Stimulated activated CD4-positive, alpha-beta T cell treated with anti-CD3 and anti-CD28 coated beads, Interleukin-1b, Interleukin-23, amount 100 ng/mL, for 48 hours (primary cell): ENCODE results near the gene RNF41.
"Not testable (repeated sequence)": the region's sequence is repeated elsewhere in the genome, so short reads cannot be mapped to it uniquely, and the experiment has no call there.

Source experiments
- DNase-seq: peaks from one replicate; pipeline ENCODE4 v3.0.0-alpha.2; 2020

The RNF41 gene

GRCh38 chr12:56206452-56207166 lies 15.1 kb downstream of the RNF41 start:
- peak; percentile 40 for DNase-seq

DNA sequence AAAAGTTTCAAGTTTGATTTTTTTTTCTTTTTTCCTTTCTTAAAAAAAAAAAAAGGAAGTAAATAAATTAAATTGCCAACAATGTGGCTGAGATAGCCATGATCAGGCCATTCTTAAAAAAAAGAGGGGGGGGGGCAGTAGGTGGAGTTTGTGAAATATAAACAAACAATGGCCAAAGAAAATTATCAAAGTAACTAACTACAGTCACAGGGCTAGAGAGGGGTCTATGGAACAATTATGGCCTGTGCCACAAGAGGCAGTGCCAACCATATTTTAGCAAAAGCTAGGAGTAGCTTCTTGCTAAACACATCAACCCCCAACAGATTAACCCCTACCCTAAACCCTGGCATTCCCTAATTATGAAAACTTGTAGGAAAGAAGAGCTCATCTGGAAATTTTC lies 16.3 kb downstream of the RNF41 start:
- no peak for DNase-seq

GRCh38 chr12:56204275-56204674 lies 17.4 kb downstream of the RNF41 start:
- no peak for DNase-seq

- no peak for DNase-seq
Measured at GRCh38 chr12:56202838-56203237, 18.9 kb downstream of the RNF41 start.

DNA sequence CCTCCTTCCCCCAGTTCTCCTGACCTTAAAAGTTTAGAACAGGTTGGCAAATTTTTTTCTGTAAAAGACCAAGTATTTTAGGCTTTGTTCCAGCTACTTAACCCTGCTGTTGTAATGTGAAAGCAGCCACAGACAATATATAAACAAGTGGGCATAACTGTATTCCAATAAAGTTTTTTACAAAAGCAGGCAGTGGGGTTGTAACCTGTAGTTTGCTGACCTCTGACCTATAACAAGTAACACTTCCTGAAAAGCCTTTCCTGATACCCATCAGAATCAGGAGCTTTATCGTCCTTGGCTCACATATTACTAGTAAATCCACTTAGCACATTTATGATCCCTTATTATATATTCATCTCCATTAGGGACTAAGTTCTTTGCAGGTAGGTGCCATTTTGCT lies 19.4 kb downstream of the RNF41 start:
- DNase-seq, result no peak

GRCh38 chr12:56198836-56199235 lies 22.9 kb downstream of the RNF41 start:
- no peak for DNase-seq

DNA sequence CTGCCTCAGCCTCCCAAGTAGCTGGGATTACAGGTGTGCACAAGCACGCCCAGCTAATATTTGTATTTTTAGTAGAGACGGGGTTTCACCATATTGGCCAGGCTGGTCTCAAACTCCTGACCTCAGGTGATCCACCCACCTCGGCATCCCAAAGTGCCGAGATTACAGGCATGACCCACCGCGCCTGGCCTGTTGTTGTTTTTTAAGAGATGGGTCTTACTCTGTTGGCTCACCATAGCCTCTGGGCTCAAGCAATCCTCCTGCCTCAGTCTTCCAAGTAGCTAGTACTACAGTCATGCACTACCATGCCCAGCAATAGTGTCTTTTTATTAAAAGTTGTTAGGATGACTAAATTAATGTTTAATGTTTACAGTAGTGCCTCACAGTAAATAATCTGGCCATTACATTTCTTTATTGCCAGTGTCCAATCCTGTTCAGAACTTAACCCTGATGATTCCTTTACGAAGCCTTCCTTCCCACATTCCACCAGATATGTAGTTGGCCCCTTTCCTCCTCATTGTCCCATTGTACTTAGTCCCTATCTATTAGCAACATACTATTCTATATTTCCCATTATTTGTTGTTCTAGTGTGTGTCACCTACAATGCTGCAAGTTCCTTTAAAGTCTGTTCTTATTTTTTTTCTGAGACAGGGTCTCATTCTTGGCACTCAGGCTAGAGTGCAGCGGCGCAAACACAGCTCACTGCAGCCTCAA lies 23.6 kb downstream of the RNF41 start:
- no peak for DNase-seq

DNA sequence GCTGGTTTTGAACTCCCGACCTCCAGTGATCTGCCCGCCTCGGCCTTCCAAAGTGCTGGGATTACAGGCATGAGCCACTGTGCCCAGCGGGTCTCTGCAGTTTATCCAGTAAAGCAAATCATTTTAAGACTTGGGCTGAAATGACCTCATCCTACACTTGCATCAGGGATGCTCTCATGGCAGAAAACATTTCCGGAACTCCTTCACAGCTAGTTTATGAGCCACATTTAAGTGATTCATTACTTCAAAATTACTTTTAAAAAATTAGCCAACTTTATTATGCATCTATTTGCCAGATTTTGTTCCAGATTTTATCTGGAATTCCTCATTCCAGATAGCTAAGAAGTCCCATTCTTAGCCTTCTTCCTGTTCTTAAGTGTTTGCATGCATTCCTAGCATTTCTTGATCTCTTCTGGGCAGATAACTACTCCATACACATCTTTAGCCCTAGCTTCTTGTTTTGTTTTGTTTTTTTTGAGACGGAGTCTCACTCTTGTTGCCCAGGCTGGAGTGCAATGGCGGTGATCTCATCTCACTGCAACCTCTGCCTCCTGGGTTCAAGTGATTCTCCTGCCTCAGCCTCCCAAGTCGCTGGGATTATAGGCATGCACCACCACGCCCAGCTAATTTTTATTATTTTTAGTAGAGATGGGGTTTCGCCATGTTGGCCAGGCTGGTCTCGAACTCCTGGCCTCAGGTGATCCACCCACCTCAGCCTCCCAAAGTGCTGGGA lies 24.7 kb downstream of the RNF41 start:
- not testable (repeated sequence) for DNase-seq

DNA sequence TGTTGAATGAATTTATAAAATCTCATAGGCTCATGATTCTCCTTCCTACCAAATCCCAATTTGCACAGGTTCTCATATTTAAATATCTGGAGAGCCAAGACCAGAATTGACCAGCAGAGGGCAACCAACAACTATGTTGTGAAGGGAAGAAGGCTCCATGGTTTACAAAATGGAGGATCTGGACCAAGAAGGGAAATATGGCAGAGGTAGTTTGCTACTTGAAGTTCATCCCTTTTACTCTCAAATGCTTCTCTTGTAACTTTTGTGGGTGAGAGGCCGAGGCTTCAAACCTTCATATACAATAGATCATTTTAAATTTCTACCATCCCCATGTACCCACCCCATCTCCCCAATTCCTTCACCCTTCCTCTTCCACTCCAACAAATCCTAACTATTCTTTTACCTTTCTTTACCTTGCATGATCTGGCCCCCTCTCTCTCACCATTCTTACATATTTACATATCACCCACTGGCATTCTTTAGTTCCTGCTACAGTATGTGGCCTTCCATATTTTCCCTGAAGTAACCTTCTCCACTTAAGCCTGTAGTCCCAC lies 28.6 kb downstream of the RNF41 start:
- peak; percentile 70 for DNase-seq

GRCh38 chr12:56192582-56192981 lies 29.1 kb downstream of the RNF41 start:
- no peak for DNase-seq

GRCh38 chr12:56190695-56191155 lies 31.0 kb downstream of the RNF41 start:
- no peak for DNase-seq

DNA sequence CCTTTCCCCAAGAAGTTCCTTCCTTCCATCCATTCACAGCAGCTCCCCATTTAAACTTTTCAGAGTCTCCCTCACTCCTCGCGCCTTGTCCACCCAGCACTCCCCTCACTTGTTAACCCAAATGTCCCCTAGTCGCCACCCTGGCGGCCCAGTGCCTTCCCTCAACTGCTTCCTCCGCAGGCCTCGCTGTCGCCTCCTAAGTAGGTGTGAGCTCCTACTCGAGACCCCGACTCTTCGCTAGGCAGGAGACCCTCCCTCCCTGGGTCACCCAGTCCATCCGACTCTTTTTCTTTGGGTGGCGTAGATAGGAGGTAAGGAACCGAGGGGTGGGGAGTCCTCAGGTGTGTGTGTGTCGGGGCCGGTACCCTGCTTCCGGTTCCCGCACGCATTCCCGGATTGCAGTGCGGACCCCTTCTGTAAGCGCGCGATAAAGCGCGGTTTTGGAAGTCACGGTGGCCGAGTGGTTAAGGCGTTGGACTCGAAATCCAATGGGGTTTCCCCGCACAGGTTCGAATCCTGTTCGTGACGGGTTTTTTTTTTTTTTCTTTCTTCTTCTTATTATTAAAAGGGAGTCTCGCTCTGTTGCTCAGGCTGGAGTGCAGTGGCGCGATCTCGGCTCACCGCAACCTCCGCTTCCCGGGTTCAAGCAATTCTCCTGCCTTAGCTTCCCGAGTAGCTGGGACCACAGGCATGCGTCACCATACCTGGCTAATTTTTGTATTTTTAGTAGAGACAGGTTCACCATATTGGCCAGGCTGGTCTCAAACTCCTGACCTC lies 31.6 kb downstream of the RNF41 start:
- DNase-seq, result peak; percentile 90

GRCh38 chr12:56189099-56189917 lies 32.4 kb downstream of the RNF41 start, which contains the start of gene SMARCC2:
SMARCC2 (minus strand) TSS chr12:56189483; CDS start chr12:56189461, 22 bp downstream.
- peak; percentile 84 for DNase-seq

DNA sequence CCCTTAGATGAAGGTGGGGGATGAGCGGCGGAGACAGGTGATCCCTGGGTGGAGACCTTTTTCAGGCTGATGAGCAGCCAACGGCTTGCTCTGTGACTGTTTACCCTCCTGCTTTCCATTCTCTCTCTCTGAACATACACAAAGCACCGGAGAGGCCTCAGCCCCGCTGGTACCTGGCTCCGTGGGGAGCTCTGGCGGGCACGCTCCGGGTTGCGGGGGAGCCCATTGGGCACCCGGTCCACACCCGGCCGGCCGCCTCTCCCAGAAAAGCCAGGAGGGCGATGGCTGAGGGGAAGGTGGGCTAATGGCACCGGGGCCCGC lies 33.0 kb downstream of the RNF41 start:
- no peak for DNase-seq

GRCh38 chr12:56188131-56188777 lies 33.5 kb downstream of the RNF41 start:
- DNase-seq, result no peak

- no peak for DNase-seq
Measured at GRCh38 chr12:56186957-56187356, 34.8 kb downstream of the RNF41 start.

DNA sequence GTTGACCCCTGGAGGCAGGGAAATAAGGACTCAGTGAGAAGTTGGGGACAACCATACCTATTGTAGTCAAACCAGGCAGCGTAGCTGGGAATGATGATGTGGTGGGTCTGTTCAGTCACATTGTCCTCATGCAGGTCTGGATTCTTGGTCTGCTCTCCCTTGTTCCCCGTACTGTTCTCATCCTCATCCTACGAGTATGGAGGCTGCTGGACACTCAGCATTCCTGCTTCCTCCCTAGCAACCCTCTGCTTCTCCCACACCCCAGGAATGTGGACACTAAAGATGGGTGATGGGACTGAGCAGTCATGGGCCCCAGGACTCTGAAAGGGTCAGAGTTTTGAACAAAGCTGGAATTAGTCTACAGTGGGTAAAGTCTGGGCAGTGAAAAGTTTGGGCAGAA lies 43.4 kb downstream of the RNF41 start:
- DNase-seq, result no peak

- DNase-seq, result no peak
Measured at GRCh38 chr12:56172839-56173238, 48.9 kb downstream of the RNF41 start.

DNA sequence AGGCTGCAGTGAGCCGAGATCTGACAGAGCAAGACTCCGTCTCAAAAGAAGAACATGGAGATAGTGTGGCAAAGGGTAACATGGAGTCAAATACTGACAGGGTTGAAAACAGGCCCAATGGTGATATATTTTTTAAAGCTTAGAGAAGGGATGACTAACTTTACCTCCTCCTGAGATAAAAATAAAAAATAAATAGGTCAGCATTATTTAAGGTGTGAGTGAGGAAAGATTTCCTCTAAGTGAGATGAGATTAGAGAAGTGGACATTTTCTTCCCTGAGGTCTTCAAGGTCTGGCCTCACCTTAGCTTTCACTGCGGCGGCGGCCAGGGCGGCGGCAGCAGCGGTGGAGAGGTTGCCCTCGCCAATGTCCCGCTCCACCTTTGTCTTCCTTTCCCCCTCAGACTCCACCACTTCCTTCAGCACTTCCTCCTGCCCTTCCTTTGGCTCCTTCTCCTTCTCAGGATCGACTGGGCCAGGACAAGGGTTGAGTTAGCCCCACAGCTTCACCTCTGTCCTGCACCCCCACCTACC lies 52.4 kb downstream of the RNF41 start:
- DNase-seq, result no peak

DNA sequence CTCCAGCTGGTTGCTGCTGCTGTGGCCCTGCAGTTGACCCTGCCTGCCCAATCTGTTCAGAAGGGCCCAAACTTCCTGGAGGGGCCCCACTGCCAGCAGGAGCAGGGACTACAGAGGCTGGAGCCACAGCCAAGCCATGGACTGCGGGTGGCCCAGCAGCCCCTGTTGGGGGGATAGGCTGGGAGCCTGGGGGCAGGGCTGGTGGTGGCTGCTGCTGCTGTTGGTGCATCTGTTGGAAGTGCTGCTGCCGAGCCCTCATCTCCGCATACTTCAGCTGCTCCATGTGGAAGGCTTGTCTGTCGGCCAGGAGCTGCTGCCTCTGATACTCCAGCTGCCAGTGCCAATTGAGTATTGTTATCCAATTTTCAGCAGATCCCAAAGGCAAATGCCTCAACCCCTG lies 56.4 kb downstream of the RNF41 start:
- DNase-seq, result no peak

DNA sequence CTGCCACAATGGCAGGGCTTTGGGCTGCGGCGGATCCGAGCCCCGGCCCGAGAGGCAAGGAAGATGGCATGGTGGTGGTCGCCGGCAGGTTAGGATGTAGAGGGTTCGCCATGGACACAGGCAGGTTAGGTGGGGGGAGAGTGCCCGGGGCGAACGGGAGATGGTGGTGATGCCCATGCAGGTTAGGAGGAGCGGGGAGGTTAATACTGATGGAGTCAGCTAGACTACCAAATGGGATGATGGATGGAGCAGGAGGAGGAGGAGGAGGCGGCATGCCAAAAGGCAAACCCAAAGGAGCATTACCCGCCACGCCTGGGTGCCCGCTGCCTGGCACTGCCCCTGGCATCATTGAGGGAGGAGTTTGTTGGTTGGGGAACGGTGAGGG lies 57.4 kb downstream of the RNF41 start:
- no peak for DNase-seq
